Fibroblast of gingiva (primary cell): Measurements from ENCODE around the gene SCT.
A peak's percentile ranks its signal among the peaks of the same experiment; 100 is the strongest.

Experiments
- DNase-seq: peaks from one replicate; pipeline ENCODE4 v3.0.0-alpha.2; 2011; ENCODE audit warnings: low read depth

SCT gene

GRCh38 chr11:621838-622237 lies 5.1 kb downstream of the SCT start:
- no peak for DNase-seq

GRCh38 chr11:620935-621814 lies 5.8 kb downstream of the SCT start:
- DNase-seq = no peak

- no peak for DNase-seq
These were observed 6.8 kb downstream of the SCT start for GRCh38 chr11:620201-620600.

GRCh38 chr11:619628-620050 lies 7.3 kb downstream of the SCT start:
- DNase-seq = no peak

- no peak for DNase-seq
These were observed 7.9 kb downstream of the SCT start for GRCh38 chr11:618856-619627.

- no peak for DNase-seq
These were observed 8.9 kb downstream of the SCT start for GRCh38 chr11:617912-618682.

GRCh38 chr11:617199-617911 lies 9.6 kb downstream of the SCT start:
- DNase-seq = no peak

GRCh38 chr11:616320-617198 lies 10.4 kb downstream of the SCT start:
- no peak for DNase-seq

- DNase-seq = peak; percentile 91
These were observed 11.3 kb downstream of the SCT start, which contains the start of gene IRF7 for GRCh38 chr11:615504-616319. TSS of gene IRF7 (minus strand) at chr11:615950. CDS start at chr11:615364, 586 bp downstream.

- no peak for DNase-seq
These were observed 12.1 kb downstream of the SCT start for GRCh38 chr11:614623-615503.

GRCh38 chr11:614021-614622 lies 12.9 kb downstream of the SCT start:
- DNase-seq = no peak

GRCh38 chr11:613369-613968 lies 13.5 kb downstream of the SCT start:
- DNase-seq = peak; percentile 26

- no peak for DNase-seq
These were observed 14.1 kb downstream of the SCT start for GRCh38 chr11:612961-613300.

- peak; percentile 24 for DNase-seq
These were observed 14.6 kb downstream of the SCT start for GRCh38 chr11:612201-612960.

GRCh38 chr11:611001-611996 lies 15.7 kb downstream of the SCT start:
- no peak for DNase-seq
